Trophoblast cell (in vitro differentiated cells and primary cell): ENCODE results near the gene PLET1.

Experiments
- DNase-seq, 2 donors: peaks; one replicate each; pipeline ENCODE4 v3.0.0-alpha.2; 2016
- H2AFZ ChIP-seq: 2 replicates; pipeline ENCODE4 v1.6.1; 2013; ENCODE audit warnings: low read length, moderate library complexity, mild to moderate bottlenecking; ENCODE audit not compliant: insufficient read depth, poor library complexity
- H2AK5ac ChIP-seq: 2 replicates; pipeline ENCODE4 v1.6.1; 2013; ENCODE audit warnings: mild to moderate bottlenecking, low read length
- H2BK120ac ChIP-seq: 2 replicates; pipeline ENCODE4 v1.6.1; 2013; ENCODE audit warnings: low read length, mild to moderate bottlenecking, moderate library complexity; ENCODE audit not compliant: insufficient read depth, poor library complexity
- H2BK12ac ChIP-seq: 2 replicates; pipeline ENCODE4 v1.6.1; 2013; ENCODE audit warnings: mild to moderate bottlenecking, low read length, moderate library complexity
- H2BK5ac ChIP-seq: 2 replicates; pipeline ENCODE4 v1.6.1; 2013; ENCODE audit warnings: low read length, low read depth, moderate library complexity, mild to moderate bottlenecking; ENCODE audit not compliant: poor library complexity
- H3K14ac ChIP-seq: 2 replicates; pipeline ENCODE4 v1.6.1; 2013; ENCODE audit warnings: mild to moderate bottlenecking, low read length
- H3K18ac ChIP-seq: 2 replicates; pipeline ENCODE4 v1.6.1; 2013; ENCODE audit warnings: mild to moderate bottlenecking, low read length
- H3K23ac ChIP-seq: 2 replicates; pipeline ENCODE4 v1.6.1; 2013; ENCODE audit warnings: low read length
- H3K27ac ChIP-seq: 2 replicates; pipeline ENCODE4 v1.5.1; 2013; ENCODE audit warnings: low read depth, mild to moderate bottlenecking, inconsistent platforms, low read length, moderate library complexity
- H3K27me3 ChIP-seq: 2 replicates; pipeline ENCODE4 v1.6.1; 2013; ENCODE audit warnings: inconsistent platforms, mild to moderate bottlenecking, low read length, moderate library complexity; ENCODE audit not compliant: insufficient read depth
- H3K36me3 ChIP-seq, 2 experiments: 1 replicate in 1 of 2; 2 replicates in 1 of 2; pipeline ENCODE4 v1.6.1; 2013; ENCODE audit warnings: low read length in 2 of 2, mild to moderate bottlenecking in 2 of 2, moderate library complexity in 1 of 2; ENCODE audit not compliant: insufficient read depth in 2 of 2, control insufficient read depth in 1 of 2
- H3K4ac ChIP-seq: 2 replicates; pipeline ENCODE4 v1.6.1; 2013; ENCODE audit warnings: low read depth, mild to moderate bottlenecking, low read length, moderate library complexity
- H3K4me1 ChIP-seq, 2 experiments: 1 replicate in 1 of 2; 2 replicates in 1 of 2; pipeline ENCODE4 v1.6.1; 2013; ENCODE audit warnings: low read length in 2 of 2, mild to moderate bottlenecking in 2 of 2, moderate library complexity in 1 of 2; ENCODE audit not compliant: insufficient read depth in 2 of 2, control insufficient read depth in 1 of 2
- H3K4me2 ChIP-seq: 2 replicates; pipeline ENCODE4 v1.6.1; 2013; ENCODE audit warnings: inconsistent platforms, mild to moderate bottlenecking, low read length, moderate library complexity
- H3K4me3 ChIP-seq: 2 replicates; pipeline ENCODE4 v1.5.1; 2013; ENCODE audit warnings: mild to moderate bottlenecking, low read depth, low read length, inconsistent platforms
- H3K79me1 ChIP-seq: one replicate; pipeline ENCODE4 v1.6.1; 2013; ENCODE audit warnings: low read length
- H3K79me2 ChIP-seq: 2 replicates; pipeline ENCODE4 v1.6.1; 2013; ENCODE audit warnings: low read length, mild to moderate bottlenecking; ENCODE audit not compliant: control insufficient read depth, insufficient read depth, poor library complexity
- H3K9ac ChIP-seq: 2 replicates; pipeline ENCODE4 v1.6.1; 2013; ENCODE audit warnings: mild to moderate bottlenecking, low read length
- H3K9me3 ChIP-seq: 2 replicates; pipeline ENCODE4 v1.6.1; 2013; ENCODE audit warnings: low read depth, mild to moderate bottlenecking, control low read depth, inconsistent platforms, low read length; ENCODE audit not compliant: insufficient read depth
- H4K12ac ChIP-seq: 2 replicates; pipeline ENCODE4 v1.6.1; 2013; ENCODE audit warnings: low read depth, mild to moderate bottlenecking, low read length, moderate library complexity
- H4K8ac ChIP-seq: 2 replicates; pipeline ENCODE4 v1.6.1; 2013; ENCODE audit warnings: low read depth, mild to moderate bottlenecking, low read length, moderate library complexity
- H4K91ac ChIP-seq: one replicate; pipeline ENCODE4 v1.6.1; 2013; ENCODE audit warnings: low read depth, mild to moderate bottlenecking, low read length, moderate library complexity
- WGBS: extraction: QIAGEN DNeasy Blood & Tissue Kit; methylation state at CpG from one replicate; pipeline ENCODE4 v1.1.7; 2013; ENCODE audit warnings: missing lambda C conversion rate; ENCODE audit not compliant: insufficient read length, insufficient coverage; ENCODE audit errors: extremely low coverage; 5-methylcytosine and 5-hydroxymethylcytosine counted together

The PLET1 gene

DNA sequence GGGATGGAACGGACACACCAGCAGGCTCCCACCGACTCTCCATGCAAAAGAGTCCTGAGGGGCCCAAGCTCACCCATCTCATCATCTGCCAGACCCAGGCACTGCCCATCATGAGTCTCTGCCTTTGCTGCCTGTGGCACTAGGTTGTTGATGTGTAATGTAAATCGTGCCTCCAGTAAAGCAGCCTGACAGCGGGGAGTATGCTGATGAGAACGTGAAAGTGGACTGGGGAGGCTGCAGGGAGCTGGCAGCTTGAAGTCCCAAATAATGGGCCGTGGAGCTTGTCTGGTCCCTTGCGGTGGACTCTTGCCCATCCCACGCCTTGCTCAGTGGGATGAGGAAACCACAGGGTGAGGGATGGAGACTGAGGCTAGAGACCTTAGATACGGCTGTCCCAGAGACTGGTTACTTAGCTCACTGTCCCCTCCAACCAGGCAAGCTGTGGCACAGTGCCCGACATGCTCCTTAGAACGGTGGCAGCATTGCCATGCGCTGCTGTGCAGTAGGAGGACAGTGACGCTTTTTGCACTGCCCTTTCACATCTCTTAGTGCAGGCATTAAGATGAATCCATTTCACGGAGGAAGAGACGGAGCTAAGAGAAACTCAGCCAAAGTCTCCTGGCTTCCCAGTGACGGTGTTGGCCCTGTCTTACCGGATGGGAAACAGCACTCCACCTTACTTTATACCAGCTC is 39.6 kb upstream of the PLET1 start:
- WGBS = no CpG with 5 or more reads among the region's 17 CpGs

DNA sequence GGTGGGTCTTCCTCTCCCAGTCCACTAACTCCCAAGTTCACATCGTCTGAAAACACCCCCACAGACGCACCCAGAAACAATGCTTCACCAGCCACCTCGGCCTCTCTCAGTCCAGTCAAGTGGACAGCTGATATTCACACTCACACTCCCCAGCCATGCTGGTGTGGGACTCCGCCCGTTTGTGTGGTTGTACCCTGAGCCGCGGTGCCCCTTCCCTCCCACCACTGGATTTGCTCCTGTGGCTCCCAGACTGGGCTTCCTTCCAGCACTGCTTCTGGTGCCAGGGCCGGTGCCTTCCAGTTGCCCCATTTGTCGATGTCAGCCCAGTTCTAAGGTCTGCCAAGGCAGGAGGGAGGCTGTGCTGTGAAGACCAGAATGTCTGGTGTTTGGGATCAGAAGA is 37.9 kb upstream of the PLET1 start:
- Histone ChIP-seq H3K9me3 (no peaks in the 10 kb centered on the region), H2AFZ (no peak overlapping the region), H3K79me1 (no peaks in the 10 kb centered on the region), H2AK5ac (no peak overlapping the region), H3K14ac (no peak overlapping the region), H3K18ac (no peak overlapping the region), H3K27me3 (no peaks in the 10 kb centered on the region), H3K4me2 (no peak overlapping the region), H4K12ac (no peak overlapping the region), H4K91ac (no peak overlapping the region), H4K8ac (no peak overlapping the region), H3K4me1 (no peaks in the 10 kb centered on the region), H3K79me2 (peaks cover 2% of the 10 kb centered on the region), H3K4ac (no peak overlapping the region), H3K9ac (no peak overlapping the region), H2BK12ac (no peak overlapping the region), H2BK5ac (no peak overlapping the region), H3K36me3 (peaks cover 2 to 3% of the 10 kb centered on the region in 2 experiments), H3K27ac (no peak overlapping the region), H3K23ac (no peak overlapping the region), H2BK120ac (no peak overlapping the region), H3K4me3 (no peak overlapping the region)
- no peak for DNase-seq
- WGBS = no CpG with 5 or more reads among the region's 9 CpGs

More for the DNA sequence above, 39.6 kb upstream of the PLET1 start:
- DNase-seq = no peak
- Histone ChIP-seq H2BK120ac (no peak overlapping the region), H2AFZ (no peak overlapping the region), H3K9me3 (peaks cover 1% of the 10 kb centered on the region), H3K9ac (no peak overlapping the region), H4K8ac (no peak overlapping the region), H4K91ac (no peak overlapping the region), H3K4me1 (no peaks in the 10 kb centered on the region), H3K79me2 (peaks cover 2% of the 10 kb centered on the region), H3K14ac (no peak overlapping the region), H3K27ac (no peak overlapping the region), H3K18ac (no peak overlapping the region), H3K4me2 (no peak overlapping the region), H3K36me3 (peaks cover 2% of the 10 kb centered on the region in 2 experiments), H4K12ac (no peak overlapping the region), H3K23ac (no peak overlapping the region), H3K27me3 (no peaks in the 10 kb centered on the region), H2BK5ac (no peak overlapping the region), H2BK12ac (no peak overlapping the region), H3K4me3 (no peak overlapping the region), H3K4ac (no peak overlapping the region), H2AK5ac (no peak overlapping the region), H3K79me1 (no peaks in the 10 kb centered on the region)

DNA sequence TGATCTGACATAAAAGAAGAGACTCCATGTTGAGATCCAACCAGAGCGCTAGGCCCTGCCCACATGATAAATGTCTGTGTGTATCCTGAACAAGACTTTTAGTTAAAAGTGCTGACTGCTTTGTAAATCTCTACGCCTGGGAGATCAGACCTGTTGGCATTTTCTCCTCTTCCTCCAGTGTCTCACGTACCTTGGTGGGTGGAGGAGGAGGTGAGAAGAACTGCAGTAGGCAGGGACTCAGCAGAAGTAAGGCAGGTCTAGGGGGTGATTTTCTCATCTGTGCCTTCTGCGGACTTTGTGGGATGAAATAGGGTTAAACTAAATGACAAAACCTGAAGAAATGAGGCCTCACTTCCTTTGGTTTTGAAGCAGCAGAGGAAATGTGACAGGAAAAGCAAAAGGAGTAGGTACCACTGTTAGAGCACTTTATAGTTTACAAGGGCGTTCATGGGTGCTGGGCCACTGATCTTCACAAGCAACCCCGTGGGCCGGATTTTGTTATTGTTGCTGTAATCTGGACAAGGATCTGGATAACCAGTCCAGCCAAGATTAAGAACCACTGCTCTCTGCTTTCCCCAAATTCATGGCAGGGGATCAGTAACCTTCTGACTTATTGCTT is 36.7 kb upstream of the PLET1 start:
- H2BK120ac ChIP-seq = no peak overlapping the region
- H3K79me1 ChIP-seq = no peaks in the 10 kb centered on the region
- H4K12ac ChIP-seq = no peak overlapping the region
- H3K27me3 ChIP-seq = no peaks in the 10 kb centered on the region
- WGBS = no CpG with 5 or more reads among the region's 7 CpGs
- H4K8ac ChIP-seq = no peak overlapping the region
- H3K14ac ChIP-seq = no peak overlapping the region
- H3K23ac ChIP-seq = no peak overlapping the region
- no peak overlapping the region for H2BK5ac ChIP-seq
- H3K36me3 ChIP-seq = peaks cover 2 to 3% of the 10 kb centered on the region in 2 experiments
- no peak overlapping the region for H2BK12ac ChIP-seq
- H3K9me3 ChIP-seq = no peaks in the 10 kb centered on the region
- H3K9ac ChIP-seq = no peak overlapping the region
- DNase-seq = no peak
- H2AFZ ChIP-seq = no peak overlapping the region
- H3K4me1 ChIP-seq = no peaks in the 10 kb centered on the region
- no peak overlapping the region for H3K4me3 ChIP-seq
- no peak overlapping the region for H3K27ac ChIP-seq
- H3K4me2 ChIP-seq = no peak overlapping the region
- no peak overlapping the region for H3K4ac ChIP-seq
- H4K91ac ChIP-seq = no peak overlapping the region
- H2AK5ac ChIP-seq = no peak overlapping the region
- no peak overlapping the region for H3K18ac ChIP-seq
- peaks cover 2% of the 10 kb centered on the region for H3K79me2 ChIP-seq

DNA sequence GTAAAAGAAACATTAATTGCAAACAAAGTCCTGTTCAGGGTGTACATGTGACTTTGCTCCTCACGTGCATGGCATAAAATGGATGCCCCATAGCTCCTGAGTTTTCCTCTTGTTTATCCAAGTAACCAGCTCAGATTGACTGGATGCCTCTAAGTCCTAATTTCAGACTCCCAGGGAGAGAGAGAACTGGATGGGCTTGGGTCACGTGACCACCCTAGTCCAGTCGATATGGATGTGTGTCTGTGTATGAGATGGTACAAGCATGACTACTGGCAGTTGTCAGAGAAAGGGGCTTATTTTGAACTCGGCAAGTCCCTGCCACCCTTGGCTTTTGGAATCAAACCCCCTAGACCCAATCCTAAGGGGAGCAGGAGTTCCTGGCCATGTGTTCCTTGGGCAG is 35.4 kb upstream of the PLET1 start:
- Histone ChIP-seq H3K36me3 (peaks cover 2 to 3% of the 10 kb centered on the region in 2 experiments), H4K12ac (no peak overlapping the region), H3K27ac (no peak overlapping the region), H3K14ac (no peak overlapping the region), H3K4me1 (no peaks in the 10 kb centered on the region), H3K18ac (no peak overlapping the region), H4K91ac (no peak overlapping the region), H3K4me2 (no peak overlapping the region), H3K4me3 (no peak overlapping the region), H3K79me2 (peaks cover 2% of the 10 kb centered on the region), H3K79me1 (no peaks in the 10 kb centered on the region), H2AFZ (no peak overlapping the region), H2BK120ac (no peak overlapping the region), H4K8ac (no peak overlapping the region), H2AK5ac (no peak overlapping the region), H3K4ac (no peak overlapping the region), H2BK12ac (no peak overlapping the region), H3K27me3 (no peaks in the 10 kb centered on the region), H3K9ac (no peak overlapping the region), H2BK5ac (no peak overlapping the region), H3K9me3 (no peaks in the 10 kb centered on the region), H3K23ac (no peak overlapping the region)
- no peak for DNase-seq
- no CpG with 5 or more reads among the region's 4 CpGs for WGBS
